Activated T-cell treated with anti-CD3 and anti-CD28 coated beads for 24 hours (primary cell): ENCODE results near the gene HEATR5B.
"Not testable (repeated sequence)": the region's sequence is repeated elsewhere in the genome, so short reads cannot be mapped to it uniquely, and the experiment has no call there.

ENCODE experiments used
- DNase-seq: peaks from one replicate; pipeline ENCODE4 v3.0.0-alpha.2; 2020; ENCODE audit warnings: low read depth

HEATR5B gene

GRCh38 chr2:37061776-37062175, 22.4 kb downstream of the HEATR5B start:
- no peak for DNase-seq

- DNase-seq = no peak
Observed at GRCh38 chr2:37061013-37061711, 23.0 kb downstream of the HEATR5B start.

GRCh38 chr2:37060446-37060845, 23.7 kb downstream of the HEATR5B start:
- DNase-seq = no peak

- no peak for DNase-seq
Observed at GRCh38 chr2:37059841-37060240, 24.3 kb downstream of the HEATR5B start.

GRCh38 chr2:37052600-37053332, 31.4 kb downstream of the HEATR5B start:
- DNase-seq = no peak

GRCh38 chr2:37039580-37039979, 44.6 kb downstream of the HEATR5B start:
- DNase-seq = no peak

GRCh38 chr2:37037771-37038170, 46.4 kb downstream of the HEATR5B start:
- DNase-seq = no peak

GRCh38 chr2:37029758-37030157, 54.4 kb downstream of the HEATR5B start:
- no peak for DNase-seq

GRCh38 chr2:37026050-37026449, 58.1 kb downstream of the HEATR5B start:
- DNase-seq = no peak

- DNase-seq = no peak
Observed at GRCh38 chr2:37020887-37021796, 63.0 kb downstream of the HEATR5B start.

- DNase-seq = no peak
Observed at GRCh38 chr2:37020212-37020886, 63.8 kb downstream of the HEATR5B start.

- no peak for DNase-seq
Observed at GRCh38 chr2:37013315-37013641, 70.9 kb downstream of the HEATR5B start.

GRCh38 chr2:37011130-37011529, 73.0 kb downstream of the HEATR5B start:
- DNase-seq = no peak

- no peak for DNase-seq
Observed at GRCh38 chr2:37005118-37005868, 78.9 kb downstream of the HEATR5B start.

- DNase-seq = no peak
Observed at GRCh38 chr2:37000988-37001556, 83.1 kb downstream of the HEATR5B start.

GRCh38 chr2:37000318-37000717, 83.9 kb downstream of the HEATR5B start:
- no peak for DNase-seq

GRCh38 chr2:36999416-36999815, 84.8 kb downstream of the HEATR5B start:
- not testable (repeated sequence) for DNase-seq

- no peak for DNase-seq
Observed at GRCh38 chr2:36993841-36994620, 90.1 kb downstream of the HEATR5B start.

GRCh38 chr2:36988008-36988407, 96.2 kb downstream of the HEATR5B start:
- no peak for DNase-seq

- no peak for DNase-seq
Observed at GRCh38 chr2:36982467-36982866, 101.7 kb downstream of the HEATR5B start.
